Suppressor macrophage (primary cell): Measurements from ENCODE around the gene NUDT1.

Experiments
- DNase-seq, 4 experiments: peaks; one replicate each; pipeline ENCODE4 v3.0.0-alpha.2; 2020 to 2022

NUDT1 gene

GRCh38 chr7:2224934-2225333 is 17.1 kb upstream of the NUDT1 start:
- no peak for DNase-seq

GRCh38 chr7:2225336-2225735 is 16.7 kb upstream of the NUDT1 start:
- no peak for DNase-seq

- DNase-seq = no peak
Measured at GRCh38 chr7:2225830-2226229, 16.2 kb upstream of the NUDT1 start.

- no peak for DNase-seq
Measured at GRCh38 chr7:2227699-2228098, 14.3 kb upstream of the NUDT1 start.

- no peak for DNase-seq
Measured at GRCh38 chr7:2228921-2229320, 13.1 kb upstream of the NUDT1 start.

GRCh38 chr7:2229467-2229866 is 12.6 kb upstream of the NUDT1 start:
- DNase-seq = no peak

- DNase-seq = no peak
Measured at GRCh38 chr7:2230226-2230625, 11.8 kb upstream of the NUDT1 start.

GRCh38 chr7:2230882-2231281 is 11.1 kb upstream of the NUDT1 start:
- no peak for DNase-seq

GRCh38 chr7:2231992-2232765 is 9.8 kb upstream of the NUDT1 start:
- DNase-seq = peak; percentile 33 to 57 (median 38)

GRCh38 chr7:2232766-2233520 is 9.1 kb upstream of the NUDT1 start, which contains the start of gene MAD1L1:
MAD1L1 (minus strand) TSS chr7:2232945; CDS start chr7:2230133, 2,812 bp downstream.
- DNase-seq = peak; percentile 91 to 97 (median 94)

- DNase-seq = no peak
Measured at GRCh38 chr7:2233926-2234325, 8.1 kb upstream of the NUDT1 start.

GRCh38 chr7:2237109-2237602 is 4.9 kb upstream of the NUDT1 start:
- DNase-seq = peak; percentile 92 to 97 (median 96)

- DNase-seq = no peak
Measured at GRCh38 chr7:2239242-2239641, 2.8 kb upstream of the NUDT1 start.

GRCh38 chr7:2242541-2243429 is 759 bp downstream of the NUDT1 start:
- peak; percentile 32 to 54 (median 44) for DNase-seq

GRCh38 chr7:2243458-2243857 is 1.4 kb downstream of the NUDT1 start:
- no peak for DNase-seq

- DNase-seq = peak in 2 of 4 experiments; percentile 37 to 47
Measured at GRCh38 chr7:2244404-2244995, 2.5 kb downstream of the NUDT1 start.

GRCh38 chr7:2245883-2246675 is 4.1 kb downstream of the NUDT1 start:
- peak; percentile 60 to 84 (median 76) for DNase-seq

- peak in 2 of 4 experiments; percentile 33 to 62 for DNase-seq
Measured at GRCh38 chr7:2247141-2247995, 5.3 kb downstream of the NUDT1 start.

- peak; percentile 86 to 94 (median 93) for DNase-seq
Measured at GRCh38 chr7:2248984-2249694, 7.1 kb downstream of the NUDT1 start.
